HG02798 (cell line): Measurements from ENCODE around the gene OR13C5.
"Not testable (repeated sequence)": the region's sequence is repeated elsewhere in the genome, so short reads cannot be mapped to it uniquely, and the experiment has no call there.

Experiments used
- ATAC-seq: cut with Tn5 transposase; IDR thresholded peaks from one replicate; pipeline ENCODE4 v1.9.1; 2021; ENCODE audit warnings: mild to moderate bottlenecking; ENCODE audit not compliant: unreplicated experiment, poor library complexity

OR13C5 gene, protein sequence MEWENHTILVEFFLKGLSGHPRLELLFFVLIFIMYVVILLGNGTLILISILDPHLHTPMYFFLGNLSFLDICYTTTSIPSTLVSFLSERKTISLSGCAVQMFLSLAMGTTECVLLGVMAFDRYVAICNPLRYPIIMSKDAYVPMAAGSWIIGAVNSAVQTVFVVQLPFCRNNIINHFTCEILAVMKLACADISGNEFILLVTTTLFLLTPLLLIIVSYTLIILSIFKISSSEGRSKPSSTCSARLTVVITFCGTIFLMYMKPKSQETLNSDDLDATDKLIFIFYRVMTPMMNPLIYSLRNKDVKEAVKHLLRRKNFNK

DNA sequence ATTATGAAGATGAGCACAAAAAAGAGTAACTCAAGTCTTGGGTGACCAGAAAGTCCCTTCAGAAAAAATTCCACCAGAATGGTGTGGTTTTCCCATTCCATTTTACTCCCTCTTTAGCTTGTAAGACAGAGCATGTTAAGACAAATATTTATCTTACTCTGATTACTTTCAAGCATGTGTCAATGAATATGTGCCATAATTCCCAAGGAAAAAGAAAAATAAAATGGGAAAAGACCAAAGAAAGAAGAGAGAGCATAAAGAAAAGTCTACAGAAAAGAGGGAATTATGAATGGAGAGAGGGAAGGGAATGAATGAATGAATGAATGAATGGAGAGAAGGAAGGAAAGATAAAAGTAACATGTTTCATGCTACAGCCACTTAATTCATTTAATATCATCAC lies at the start of gene OR13C5:
Gene OR13C5 (minus strand): TSS at position 101 of the 400 bp plus-strand sequence. CDS start 0 bp downstream, at position 101.
- ATAC-seq: not testable (repeated sequence)

DNA sequence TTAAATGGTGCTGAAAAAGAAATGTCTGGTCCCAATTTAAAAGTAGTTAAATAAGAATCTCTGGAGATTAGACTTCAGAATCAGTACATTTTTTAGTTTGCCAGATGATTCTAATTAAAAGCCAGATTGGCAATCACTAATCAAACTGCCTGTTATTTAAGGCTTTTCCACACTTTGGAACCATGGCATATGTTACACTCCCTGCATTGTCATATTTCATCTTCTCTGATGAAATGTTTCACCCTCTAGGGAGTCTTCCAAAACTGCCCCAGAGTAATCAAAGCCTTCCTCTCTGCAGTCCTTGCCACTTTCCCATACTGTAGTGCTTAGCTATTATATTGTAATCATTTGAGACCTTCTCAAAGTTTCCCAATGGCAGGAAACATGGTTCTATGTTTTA lies 36.2 kb upstream of the OR13C5 start:
- no peak for ATAC-seq

DNA sequence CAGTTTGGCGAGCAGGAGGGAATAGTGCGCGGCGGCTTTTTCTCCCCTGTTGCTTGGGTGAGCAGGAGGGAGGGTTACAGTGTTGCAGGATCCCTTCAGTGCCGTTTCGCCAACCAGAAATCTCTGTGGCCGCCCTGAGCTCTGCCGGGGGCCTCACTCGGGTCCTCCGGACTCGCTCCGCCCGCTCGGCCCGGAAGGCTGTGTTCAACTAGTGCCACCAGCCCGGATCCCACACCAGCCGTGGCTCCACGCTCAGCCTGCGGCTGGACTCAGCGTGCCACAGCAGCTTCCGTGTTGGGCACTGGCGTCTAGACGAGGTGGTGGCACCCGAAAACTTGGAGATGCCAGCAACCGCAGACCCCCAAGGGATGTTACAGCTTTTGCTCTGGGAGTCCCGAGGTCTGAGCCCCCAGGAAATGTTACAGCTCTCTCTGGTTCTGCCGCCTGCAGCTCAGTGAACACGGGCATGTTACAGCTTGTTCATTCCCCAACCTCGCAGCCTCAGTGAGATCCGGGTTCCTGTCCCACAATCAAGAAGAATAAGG lies 34.8 kb upstream of the OR13C5 start:
- no peak for ATAC-seq

GRCh38 chr9:104625964-104626363 lies 26.8 kb upstream of the OR13C5 start:
- not testable (repeated sequence) for ATAC-seq

- ATAC-seq: no peak
Measured at GRCh38 chr9:104618104-104618503, 18.9 kb upstream of the OR13C5 start, which contains the start of gene OR13C9. Gene OR13C9 (minus strand): TSS chr9:104618204. CDS start chr9:104618204, 0 bp downstream.

DNA sequence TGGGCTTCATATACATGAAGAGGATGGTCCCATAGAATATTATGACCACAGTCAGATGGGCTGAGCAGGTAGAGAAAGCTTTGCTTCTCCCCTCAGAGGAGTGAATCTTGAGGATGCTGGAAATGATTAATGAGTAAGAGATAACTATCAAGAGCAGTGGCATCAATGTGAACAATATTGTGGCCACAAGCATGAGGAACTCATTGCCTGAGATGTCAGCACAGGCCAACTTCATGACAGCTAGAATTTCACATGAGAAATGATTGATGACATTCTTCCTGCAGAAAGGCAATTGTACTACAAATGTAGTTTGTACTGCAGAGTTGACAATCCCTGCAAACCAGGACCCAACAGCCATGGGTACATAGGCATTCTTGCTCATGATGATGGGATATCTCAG lies 18.2 kb upstream of the OR13C5 start:
- no peak for ATAC-seq

GRCh38 chr9:104611213-104611612 lies 12.0 kb upstream of the OR13C5 start:
- ATAC-seq: no peak

- ATAC-seq: no peak
Measured at GRCh38 chr9:104608336-104608735, 9.1 kb upstream of the OR13C5 start.

DNA sequence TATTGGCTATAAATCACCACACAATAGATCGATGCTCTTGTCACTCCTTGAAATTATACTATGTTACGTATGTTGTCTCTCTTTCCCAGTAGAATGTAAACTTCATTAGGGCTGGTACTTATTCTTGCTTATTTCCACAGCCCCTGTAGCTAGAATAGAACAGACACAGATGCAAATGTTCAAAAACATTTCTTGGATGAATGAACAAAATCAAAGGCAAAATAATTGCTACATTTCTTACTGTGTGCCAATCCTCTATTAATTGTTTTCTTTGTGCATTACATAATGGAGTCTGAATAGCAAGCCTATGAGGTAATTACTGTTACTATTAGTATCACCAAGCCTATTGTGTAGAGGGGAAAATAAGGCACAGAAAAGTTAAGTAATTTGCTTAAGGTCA lies 6.9 kb upstream of the OR13C5 start:
- ATAC-seq: no peak

DNA sequence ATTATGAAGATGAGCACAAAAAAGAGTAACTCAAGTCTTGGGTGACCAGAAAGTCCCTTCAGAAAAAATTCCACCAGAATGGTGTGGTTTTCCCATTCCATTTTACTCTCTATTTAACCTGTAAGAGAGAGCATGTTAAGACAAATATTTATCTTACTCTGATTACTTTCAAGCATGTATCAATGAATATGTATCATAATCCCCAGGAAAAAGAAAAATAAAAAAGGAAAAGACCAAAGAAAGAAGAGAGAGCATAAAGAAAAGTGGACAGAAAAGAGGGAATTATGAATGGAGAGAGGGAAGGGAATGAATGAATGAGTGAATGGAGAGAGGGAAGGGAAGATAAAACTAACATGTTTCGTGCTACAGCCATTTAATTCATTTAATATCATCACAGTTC lies 6.3 kb upstream of the OR13C5 start, which contains the start of gene OR13C2:
Gene OR13C2 (minus strand): TSS at position 101 of the 400 bp plus-strand sequence. CDS start 0 bp downstream, at position 101.
- not testable (repeated sequence) for ATAC-seq

DNA sequence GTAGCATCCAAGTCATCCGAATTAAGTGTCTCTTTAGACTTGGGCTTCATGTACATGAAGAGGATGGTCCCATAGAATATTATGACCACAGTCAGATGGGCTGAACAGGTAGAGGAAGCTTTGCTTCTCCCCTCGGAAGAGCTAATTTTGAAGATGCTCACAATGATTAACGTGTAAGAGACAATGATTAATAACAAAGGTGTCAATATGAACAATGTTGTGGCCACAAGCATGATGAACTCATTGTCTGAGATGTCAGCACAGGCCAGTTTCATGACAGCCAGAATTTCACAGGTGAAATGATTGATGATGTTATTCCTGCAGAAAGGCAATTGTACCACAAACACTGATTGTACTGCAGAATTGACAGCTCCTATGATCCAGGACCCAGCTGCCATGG lies 5.6 kb upstream of the OR13C5 start:
- peak; percentile 44 for ATAC-seq

GRCh38 chr9:104598749-104599148 lies 464 bp downstream of the OR13C5 start:
- not testable (repeated sequence) for ATAC-seq

GRCh38 chr9:104589626-104590025 lies 9.6 kb downstream of the OR13C5 start:
- no peak for ATAC-seq

GRCh38 chr9:104586496-104587180 lies 12.6 kb downstream of the OR13C5 start:
- no peak for ATAC-seq

DNA sequence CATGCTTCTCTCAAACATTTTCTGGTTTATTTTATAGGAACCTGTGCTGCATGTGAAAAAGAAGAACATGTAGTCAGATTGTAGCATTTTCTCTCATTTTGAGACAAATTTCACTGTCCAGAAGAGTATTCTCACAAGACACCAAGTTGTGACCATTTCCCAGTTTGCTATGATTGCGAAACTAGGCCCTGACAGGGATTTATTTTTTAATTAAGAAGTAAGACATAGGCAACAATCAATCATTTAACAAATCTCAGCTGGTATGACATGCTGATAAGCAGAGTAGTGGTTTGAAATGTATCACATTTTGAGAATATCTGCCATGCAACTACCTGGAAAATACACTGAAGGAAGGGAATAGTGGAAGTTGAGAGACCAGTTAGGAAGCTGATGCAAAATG lies 18.7 kb downstream of the OR13C5 start:
- ATAC-seq: no peak

- ATAC-seq: no peak
Measured at GRCh38 chr9:104577263-104577662, 21.9 kb downstream of the OR13C5 start.

- ATAC-seq: no peak
Measured at GRCh38 chr9:104575456-104575855, 23.8 kb downstream of the OR13C5 start.

- no peak for ATAC-seq
Measured at GRCh38 chr9:104572612-104573011, 26.6 kb downstream of the OR13C5 start.

GRCh38 chr9:104568868-104569267 lies 30.3 kb downstream of the OR13C5 start, which contains the start of gene OR13C8:
Gene OR13C8 (plus strand): TSS chr9:104569168. CDS start chr9:104569168, 0 bp downstream.
- no peak for ATAC-seq

- no peak for ATAC-seq
Measured at GRCh38 chr9:104564358-104564757, 34.9 kb downstream of the OR13C5 start.
